ENCODE data around the gene TBXAS1. TPM values are rescaled to one million over a fixed set of nuclear protein-coding genes. Genes with fewer than 3 reads are reported as not detected.

Gene TBXAS1
- total and polyA plus RNA-seq, 4 donors: 5.5 to 24.5 (median 16.9) TPM

DNA sequence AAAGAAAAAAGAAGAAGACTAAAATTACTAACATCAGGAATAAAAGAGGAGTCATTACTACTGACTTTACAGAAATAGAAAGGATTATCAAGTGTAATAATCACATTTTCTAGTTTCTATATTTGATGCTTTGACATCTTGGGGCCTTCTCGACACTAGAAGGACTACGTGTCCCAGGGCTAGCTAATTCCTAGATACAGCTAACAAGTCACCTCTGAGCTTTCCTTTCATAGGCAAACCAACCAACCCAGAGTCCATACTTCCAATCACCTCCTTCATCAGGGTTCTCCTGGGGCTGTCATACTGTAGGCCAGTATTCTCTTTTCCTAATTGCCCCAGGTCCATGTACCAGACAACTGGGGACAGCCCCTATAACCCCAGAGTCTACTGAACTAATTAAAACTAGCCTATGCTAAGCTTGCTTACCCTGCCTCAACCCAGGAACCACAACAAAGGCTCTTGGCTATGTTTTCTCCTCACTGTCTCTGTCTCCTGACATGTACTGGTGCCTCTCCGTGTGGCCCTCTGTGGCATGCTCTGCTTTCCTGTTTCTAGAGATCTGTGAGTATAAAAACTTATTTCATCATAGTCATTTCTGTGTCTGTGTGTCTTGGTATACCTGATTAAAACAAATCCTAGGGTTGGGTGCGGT, 240.4 kb downstream of the TBXAS1 start:
- WGBS, 2 donors: 95 to 96% methylated on average over 4 of the region's 4 CpGs
- Histone ChIP-seq H3K4me3 (ENCODE audit: low read length in 2 of 2) (no peak overlapping the region), H3K4me1 (ENCODE audit: control insufficient read depth in 1 of 2, insufficient read depth in 2 of 2, low read length in 2 of 2) (no peaks in the 10 kb centered on the region), H3K27ac (ENCODE audit: low read depth in 1 of 2, low read length in 2 of 2) (no peak overlapping the region), H3K9me3 (ENCODE audit: control insufficient read depth, low read length) (no peaks in the 10 kb centered on the region), H3K36me3 (ENCODE audit: control insufficient read depth in 1 of 2, insufficient read depth in 2 of 2, low read length in 1 of 2) (no peaks in the 10 kb centered on the region), H3K27me3 (ENCODE audit: control insufficient read depth in 1 of 2, insufficient read depth in 2 of 2, low read length in 1 of 2) (no peaks in the 10 kb centered on the region)
- DNase-seq (no peak), ATAC-seq (ENCODE audit: low FRiP score) (no peak)
- intact Hi-C loops (cut with DNase I): no loop called here

Other genes with a start within 250 kb of the TBXAS1 start
- gene HIPK2, start 51.3 kb upstream of the TBXAS1 start, total RNA-seq: 100 to 1,000 TPM in 1 of 2 donors, 10 to 100 TPM in 1; 35.3 to 108 TPM
- 10 to 100 TPM in 1 of 2 donors, 1 to 10 TPM in 1; 9.4 to 12.5 TPM for gene HIPK2, start 51.3 kb upstream of the TBXAS1 start, polyA plus RNA-seq
- 10 to 100 TPM; 42.6 to 43.5 TPM for gene PARP12, start 233.7 kb downstream of the TBXAS1 start, total RNA-seq
- 10 to 100 TPM; 14.7 to 36.9 TPM for gene PARP12, start 233.7 kb downstream of the TBXAS1 start, polyA plus RNA-seq